ENCODE measurements around the gene ACTR3. TPM values are rescaled to one million over a fixed set of nuclear protein-coding genes. Genes with fewer than 3 reads are reported as not detected.

ACTR3 gene
- total RNA-seq, 2 donors from 2014 or later: 317 to 342 TPM

GRCh38 chr2:113966171-113966570 is 76.3 kb downstream of the ACTR3 start:
- no peaks in the 10 kb centered on the region for H3K9me3 ChIP-seq
- DNase-seq: no peak
- no peaks in the 10 kb centered on the region for H3K27me3 ChIP-seq
- no peak overlapping the region for H3K9ac ChIP-seq (ENCODE audit: low read depth in 2 of 2, low read length in 2 of 2)
- no peaks in the 10 kb centered on the region for H3K4me1 ChIP-seq
- TF ChIP-seq, protein P1, sequence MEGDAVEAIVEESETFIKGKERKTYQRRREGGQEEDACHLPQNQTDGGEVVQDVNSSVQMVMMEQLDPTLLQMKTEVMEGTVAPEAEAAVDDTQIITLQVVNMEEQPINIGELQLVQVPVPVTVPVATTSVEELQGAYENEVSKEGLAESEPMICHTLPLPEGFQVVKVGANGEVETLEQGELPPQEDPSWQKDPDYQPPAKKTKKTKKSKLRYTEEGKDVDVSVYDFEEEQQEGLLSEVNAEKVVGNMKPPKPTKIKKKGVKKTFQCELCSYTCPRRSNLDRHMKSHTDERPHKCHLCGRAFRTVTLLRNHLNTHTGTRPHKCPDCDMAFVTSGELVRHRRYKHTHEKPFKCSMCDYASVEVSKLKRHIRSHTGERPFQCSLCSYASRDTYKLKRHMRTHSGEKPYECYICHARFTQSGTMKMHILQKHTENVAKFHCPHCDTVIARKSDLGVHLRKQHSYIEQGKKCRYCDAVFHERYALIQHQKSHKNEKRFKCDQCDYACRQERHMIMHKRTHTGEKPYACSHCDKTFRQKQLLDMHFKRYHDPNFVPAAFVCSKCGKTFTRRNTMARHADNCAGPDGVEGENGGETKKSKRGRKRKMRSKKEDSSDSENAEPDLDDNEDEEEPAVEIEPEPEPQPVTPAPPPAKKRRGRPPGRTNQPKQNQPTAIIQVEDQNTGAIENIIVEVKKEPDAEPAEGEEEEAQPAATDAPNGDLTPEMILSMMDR (IDR thresholded peaks at IDR 0.05): no peak
- H3K36me3 ChIP-seq: no peaks in the 10 kb centered on the region
- no peak overlapping the region for H3K27ac ChIP-seq
- H3K4me3 ChIP-seq: no peak overlapping the region
- intact Hi-C loops (cut with DNase I): no loop called here

DNA sequence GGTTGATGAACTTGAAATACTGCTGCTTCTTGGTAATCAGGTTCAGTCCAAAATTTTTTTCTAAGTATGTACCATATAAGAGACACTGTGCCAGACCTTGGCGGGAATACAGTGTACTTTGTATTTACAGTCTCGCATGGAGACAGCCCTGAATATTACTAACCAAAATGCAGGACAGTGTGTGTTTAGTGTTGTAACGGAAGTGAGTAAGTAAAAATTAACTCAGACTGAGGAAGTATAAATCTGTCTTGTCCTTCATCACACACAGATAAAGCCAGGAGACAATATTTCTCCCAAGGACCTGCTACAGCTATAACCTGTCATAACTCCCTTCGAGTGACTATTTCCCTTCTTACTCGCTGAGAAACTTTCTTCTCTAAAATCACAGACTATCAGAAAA is 76.9 kb downstream of the ACTR3 start:
- TF ChIP-seq, protein P1 (IDR thresholded peaks at IDR 0.05): no peak
- Histone ChIP-seq H3K27me3 (no peaks in the 10 kb centered on the region), H3K4me3 (no peak overlapping the region), H3K9me3 (no peaks in the 10 kb centered on the region), H3K36me3 (no peaks in the 10 kb centered on the region), H3K4me1 (no peaks in the 10 kb centered on the region), H3K27ac (peak overlapping the region; percentile 1), H3K9ac (ENCODE audit: low read depth in 2 of 2, low read length in 2 of 2) (no peak overlapping the region)
- DNase-seq: no peak
- intact Hi-C loops (cut with DNase I): no loop called here

DNA sequence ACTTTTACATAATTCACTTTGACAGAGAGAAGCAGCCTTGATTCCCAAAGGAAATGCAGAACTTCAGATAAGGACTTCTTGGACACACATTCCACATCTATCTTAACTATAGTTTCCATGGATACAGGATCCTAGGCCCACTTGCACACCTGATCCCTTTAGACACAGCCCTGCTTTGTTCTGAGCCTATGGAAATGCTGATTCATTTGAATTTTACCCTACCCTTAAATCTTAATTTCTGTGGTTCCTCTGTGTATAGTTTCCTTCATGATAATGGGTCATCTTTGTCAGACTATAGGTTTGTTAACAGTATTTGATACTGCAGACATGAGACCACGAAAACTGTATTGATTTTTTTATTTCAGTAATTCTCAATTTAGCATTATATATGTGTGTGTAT is 77.4 kb downstream of the ACTR3 start:
- H3K4me3 ChIP-seq: no peak overlapping the region
- TF ChIP-seq, protein P1 (IDR thresholded peaks at IDR 0.05): no peak
- no peaks in the 10 kb centered on the region for H3K36me3 ChIP-seq
- H3K27ac ChIP-seq: peak overlapping the region; percentile 1
- H3K4me1 ChIP-seq: no peaks in the 10 kb centered on the region
- no peak overlapping the region for H3K9ac ChIP-seq (ENCODE audit: low read depth in 2 of 2, low read length in 2 of 2)
- no peaks in the 10 kb centered on the region for H3K9me3 ChIP-seq
- H3K27me3 ChIP-seq: no peaks in the 10 kb centered on the region
- intact Hi-C loops (cut with DNase I): no loop called here
- no peak for DNase-seq

GRCh38 chr2:113972766-113973165 is 82.9 kb downstream of the ACTR3 start:
- Histone ChIP-seq H3K4me1 (no peaks in the 10 kb centered on the region), H3K9me3 (no peaks in the 10 kb centered on the region), H3K4me3 (no peak overlapping the region), H3K27me3 (no peaks in the 10 kb centered on the region), H3K36me3 (no peaks in the 10 kb centered on the region), H3K9ac (ENCODE audit: low read depth in 2 of 2, low read length in 2 of 2) (no peak overlapping the region), H3K27ac (no peak overlapping the region)
- DNase-seq: no peak
- TF ChIP-seq, protein P1 (IDR thresholded peaks at IDR 0.05): no peak
- intact Hi-C loops (cut with DNase I): no loop called here

DNA sequence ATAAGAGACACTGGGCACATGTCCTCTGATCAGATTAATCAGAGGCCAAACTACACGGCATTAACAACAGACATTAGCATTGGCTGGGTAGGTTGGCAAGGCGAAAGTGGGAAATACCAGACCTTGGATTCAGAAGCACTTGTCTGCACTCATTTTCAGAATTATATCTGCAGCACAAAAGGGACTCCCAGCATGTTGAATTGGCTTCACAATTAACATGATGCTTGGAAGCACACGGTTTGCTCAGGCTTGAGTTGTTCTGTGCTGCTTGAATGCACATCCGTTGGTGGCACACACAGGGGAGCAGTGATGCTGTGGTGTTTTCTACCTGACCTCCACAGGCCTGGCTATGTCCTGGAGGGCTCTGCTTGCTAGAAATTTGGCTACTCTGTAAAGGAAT is 83.9 kb downstream of the ACTR3 start:
- Histone ChIP-seq H3K4me3 (no peak overlapping the region), H3K27ac (no peak overlapping the region), H3K27me3 (no peaks in the 10 kb centered on the region), H3K4me1 (no peaks in the 10 kb centered on the region), H3K9me3 (no peaks in the 10 kb centered on the region), H3K9ac (ENCODE audit: low read depth in 2 of 2, low read length in 2 of 2) (no peak overlapping the region), H3K36me3 (no peaks in the 10 kb centered on the region)
- intact Hi-C loops (cut with DNase I): no loop called here
- DNase-seq: no peak
- TF ChIP-seq, protein P1 (IDR thresholded peaks at IDR 0.05): no peak

- intact Hi-C loops (cut with DNase I): loop anchor here (5.0 kb wide), 1 partner anchor 578 kb away; no protein-coding TSS in a partner anchor
- Histone ChIP-seq H3K27me3 (no peaks in the 10 kb centered on the region), H3K4me3 (no peak overlapping the region), H3K9ac (ENCODE audit: low read depth in 2 of 2, low read length in 2 of 2) (no peak overlapping the region), H3K36me3 (no peaks in the 10 kb centered on the region), H3K4me1 (no peaks in the 10 kb centered on the region), H3K27ac (no peak overlapping the region), H3K9me3 (no peaks in the 10 kb centered on the region)
- TF ChIP-seq, protein P1 (IDR thresholded peaks at IDR 0.05): no peak
- no peak for DNase-seq
Measured at GRCh38 chr2:113974727-113975126, 84.8 kb downstream of the ACTR3 start.
